Activated CD4-positive, alpha-beta T cell treated with anti-CD3 and anti-CD28 coated beads for 24 hours (primary cell): ENCODE results near the gene TMC8.

Experiments used
- DNase-seq, 2 donors: peaks; one replicate each; pipeline ENCODE4 v3.0.0-alpha.2; 2020; ENCODE audit warnings: low read depth in 2 of 2

TMC8 gene

GRCh38 chr17:78180083-78180482 is 49.5 kb downstream of the TMC8 start:
- DNase-seq: no peak

- DNase-seq: no peak
Measured at GRCh38 chr17:78180508-78180907, 49.9 kb downstream of the TMC8 start.

GRCh38 chr17:78182504-78182903 is 51.9 kb downstream of the TMC8 start:
- no peak for DNase-seq

GRCh38 chr17:78183916-78184315 is 53.3 kb downstream of the TMC8 start:
- DNase-seq: no peak

DNA sequence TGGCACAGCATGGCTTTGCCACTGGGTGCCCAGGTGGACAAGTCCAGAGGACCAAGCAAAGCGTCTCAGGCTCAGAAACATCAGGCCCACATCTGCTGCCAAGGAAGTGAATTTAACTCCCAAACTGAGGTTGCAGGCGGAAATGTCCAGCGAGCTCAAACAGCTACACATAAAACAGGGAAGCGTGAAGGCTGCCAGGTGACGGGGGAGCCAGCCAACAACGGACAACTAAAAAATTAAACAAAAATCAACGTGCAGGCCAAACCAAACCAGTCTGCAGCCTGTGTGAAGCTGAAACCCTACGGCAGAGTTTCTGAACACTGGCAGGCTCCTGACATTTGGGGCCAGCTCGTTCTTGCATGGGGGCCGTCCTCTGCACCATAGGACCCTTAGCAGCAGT is 53.8 kb downstream of the TMC8 start:
- DNase-seq: no peak

DNA sequence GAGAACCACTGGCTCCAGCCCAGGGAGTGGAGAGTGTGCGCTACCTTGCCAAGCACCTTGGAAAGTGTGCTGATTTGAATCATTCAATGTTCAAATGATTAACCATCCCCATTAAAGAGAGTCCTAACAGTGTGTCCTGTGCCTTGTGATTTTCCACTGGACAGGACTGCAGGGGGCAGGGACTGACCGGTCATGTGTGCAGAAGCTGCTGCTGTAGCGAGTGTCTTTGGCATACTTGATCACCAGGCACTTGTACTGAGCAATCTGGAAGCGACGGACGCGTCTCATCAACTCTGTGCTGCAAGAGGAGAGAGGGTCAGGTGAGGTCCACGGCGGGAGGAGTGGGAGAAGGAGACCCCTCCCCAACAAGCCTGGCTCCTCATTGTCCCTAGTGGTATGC is 54.3 kb downstream of the TMC8 start:
- DNase-seq: no peak

DNA sequence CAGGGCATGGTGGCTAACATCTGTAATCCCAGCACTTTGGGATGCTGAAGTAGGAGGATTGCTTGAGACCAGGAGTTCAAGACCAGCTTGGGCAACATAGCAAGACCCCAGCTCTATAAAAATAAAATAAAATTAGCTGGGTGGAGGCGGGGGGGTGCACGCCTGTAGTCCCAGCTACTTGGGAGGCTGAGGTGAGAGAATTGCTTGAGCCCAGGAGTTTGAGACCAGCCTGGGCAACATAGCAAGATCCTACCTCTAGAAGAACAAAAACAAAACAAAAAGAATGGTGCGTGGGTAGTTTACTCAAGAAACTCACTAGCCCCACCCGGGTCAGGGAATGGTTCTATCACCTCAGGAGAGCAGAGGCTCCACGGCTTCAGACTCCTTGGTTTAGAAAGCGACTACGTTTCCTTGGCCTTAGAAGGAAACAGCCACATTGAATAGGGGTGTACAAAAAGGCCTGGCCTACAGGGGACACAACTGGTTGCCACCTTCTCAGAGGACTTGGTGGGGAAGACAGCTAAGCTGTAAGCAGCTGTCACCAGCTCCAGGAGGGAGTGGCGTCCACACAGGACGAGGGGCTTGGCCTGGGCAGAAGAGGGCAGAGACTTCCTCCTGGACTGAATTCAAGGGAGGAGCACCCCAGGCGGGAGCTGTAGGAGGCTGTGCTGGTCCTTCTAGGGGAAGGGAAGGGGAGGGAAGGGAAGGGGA is 55.6 kb downstream of the TMC8 start:
- DNase-seq: no peak

GRCh38 chr17:78186692-78187595 is 56.4 kb downstream of the TMC8 start, which contains the start of the genes AFMID and TK1:
Gene AFMID (plus strand): TSS chr17:78187362. CDS start chr17:78187371, 9 bp downstream.
Gene TK1 (minus strand): TSS chr17:78187052. CDS start chr17:78186994, 58 bp downstream.
- peak; percentile 80 to 96 for DNase-seq
